ES-I3 (cell line): Measurements from ENCODE around the gene LRRC37A.
"Not testable (repeated sequence)": the region's sequence is repeated elsewhere in the genome, so short reads cannot be mapped to it uniquely, and the experiment has no call there.

ENCODE experiments used
- H3K36me3 ChIP-seq: 2 replicates; pipeline ENCODE4 v1.6.1; 2013; ENCODE audit warnings: mild to moderate bottlenecking, low read length, control low read depth, moderate library complexity; ENCODE audit not compliant: insufficient read depth
- H3K4me1 ChIP-seq: 2 replicates; pipeline ENCODE4 v1.6.1; 2013; ENCODE audit warnings: mild to moderate bottlenecking, control low read depth, low read length; ENCODE audit not compliant: insufficient read depth
- H3K9ac ChIP-seq: 2 replicates; pipeline ENCODE4 v1.6.1; 2013; ENCODE audit warnings: low read depth, mild to moderate bottlenecking, low read length, moderate library complexity
- H3K9me3 ChIP-seq: 2 replicates; pipeline ENCODE4 v1.6.1; 2013; ENCODE audit warnings: mild to moderate bottlenecking, low read length, moderate library complexity; ENCODE audit not compliant: control insufficient read depth, insufficient read depth

The LRRC37A gene

DNA sequence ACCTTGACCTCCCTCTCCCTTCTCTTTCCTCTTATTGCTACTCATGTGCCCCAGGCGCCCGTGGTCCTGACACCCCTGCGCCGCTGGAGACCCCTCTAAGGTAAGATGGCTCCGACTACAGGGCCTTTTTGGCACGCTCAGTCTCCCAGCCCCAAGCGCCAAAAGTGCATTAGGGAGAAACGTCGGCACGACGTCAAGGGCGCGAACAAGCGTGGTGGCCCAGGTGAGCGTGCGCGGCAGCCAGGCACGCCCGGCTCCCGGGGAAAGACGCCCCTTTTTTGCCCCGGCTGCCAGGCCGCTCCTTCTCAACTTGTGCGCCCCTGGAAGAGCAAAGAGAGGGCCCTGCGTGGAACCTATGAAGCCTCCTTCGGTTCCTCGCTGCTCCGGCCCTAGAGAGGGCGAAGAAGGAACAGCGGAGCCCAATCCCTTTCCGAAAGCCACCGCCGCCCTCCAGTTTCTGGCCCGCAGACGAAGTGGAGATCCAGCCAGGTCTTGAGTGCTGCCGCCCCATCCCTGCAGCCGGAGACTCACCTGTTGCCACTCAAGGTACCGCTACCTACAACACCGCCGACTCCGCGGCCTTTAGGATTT lies 66.3 kb downstream of the LRRC37A start:
- not testable (repeated sequence) for H3K9ac ChIP-seq, H3K36me3 ChIP-seq, H3K9me3 ChIP-seq, H3K4me1 ChIP-seq

DNA sequence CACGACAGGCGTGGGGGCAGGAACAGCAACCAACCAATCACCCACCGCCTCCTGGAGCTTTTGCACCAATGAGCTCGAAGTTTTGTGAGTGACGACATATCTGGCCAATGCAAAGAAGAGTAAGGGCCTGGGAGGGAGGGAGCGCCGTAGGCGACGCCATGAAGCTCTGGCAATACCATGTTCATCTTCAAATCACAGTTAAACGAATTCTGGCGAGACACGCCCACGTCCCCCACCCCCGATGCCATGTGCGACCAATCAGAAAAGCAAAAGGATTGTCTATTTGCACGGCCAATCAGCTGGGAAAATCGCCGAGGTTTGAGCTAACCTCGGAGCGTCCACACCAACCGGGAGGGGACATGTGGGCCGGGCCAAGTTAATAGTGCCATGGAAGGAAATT lies 66.8 kb downstream of the LRRC37A start, which contains the start of gene ARL17B:
Gene ARL17B (minus strand): TSS at position 12 of the 400 bp plus-strand sequence. CDS start 3,369 bp downstream, outside the sequence.
- H3K4me1 ChIP-seq, H3K9ac ChIP-seq, H3K9me3 ChIP-seq, H3K36me3 ChIP-seq: not testable (repeated sequence)

DNA sequence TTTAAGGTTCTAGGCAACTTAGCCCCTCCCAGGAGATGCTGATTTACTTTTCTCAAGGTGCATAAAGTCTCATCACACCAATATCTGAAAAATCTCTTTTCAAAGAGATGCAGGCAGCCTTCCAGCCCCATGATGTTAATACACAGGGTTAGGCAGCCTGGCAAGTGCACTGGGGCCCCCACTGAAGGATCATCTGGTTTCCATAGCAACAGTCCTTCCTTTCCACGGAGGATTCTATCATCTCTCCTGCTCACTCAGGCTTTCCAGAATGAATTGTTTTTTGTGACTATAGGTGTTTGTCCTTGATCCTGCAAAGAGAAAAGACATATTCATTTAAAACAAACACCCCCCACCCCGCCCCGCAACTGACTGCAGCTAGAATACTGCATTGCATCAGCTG lies 72.6 kb downstream of the LRRC37A start:
- H3K9ac ChIP-seq, H3K4me1 ChIP-seq, H3K9me3 ChIP-seq, H3K36me3 ChIP-seq: not testable (repeated sequence)

DNA sequence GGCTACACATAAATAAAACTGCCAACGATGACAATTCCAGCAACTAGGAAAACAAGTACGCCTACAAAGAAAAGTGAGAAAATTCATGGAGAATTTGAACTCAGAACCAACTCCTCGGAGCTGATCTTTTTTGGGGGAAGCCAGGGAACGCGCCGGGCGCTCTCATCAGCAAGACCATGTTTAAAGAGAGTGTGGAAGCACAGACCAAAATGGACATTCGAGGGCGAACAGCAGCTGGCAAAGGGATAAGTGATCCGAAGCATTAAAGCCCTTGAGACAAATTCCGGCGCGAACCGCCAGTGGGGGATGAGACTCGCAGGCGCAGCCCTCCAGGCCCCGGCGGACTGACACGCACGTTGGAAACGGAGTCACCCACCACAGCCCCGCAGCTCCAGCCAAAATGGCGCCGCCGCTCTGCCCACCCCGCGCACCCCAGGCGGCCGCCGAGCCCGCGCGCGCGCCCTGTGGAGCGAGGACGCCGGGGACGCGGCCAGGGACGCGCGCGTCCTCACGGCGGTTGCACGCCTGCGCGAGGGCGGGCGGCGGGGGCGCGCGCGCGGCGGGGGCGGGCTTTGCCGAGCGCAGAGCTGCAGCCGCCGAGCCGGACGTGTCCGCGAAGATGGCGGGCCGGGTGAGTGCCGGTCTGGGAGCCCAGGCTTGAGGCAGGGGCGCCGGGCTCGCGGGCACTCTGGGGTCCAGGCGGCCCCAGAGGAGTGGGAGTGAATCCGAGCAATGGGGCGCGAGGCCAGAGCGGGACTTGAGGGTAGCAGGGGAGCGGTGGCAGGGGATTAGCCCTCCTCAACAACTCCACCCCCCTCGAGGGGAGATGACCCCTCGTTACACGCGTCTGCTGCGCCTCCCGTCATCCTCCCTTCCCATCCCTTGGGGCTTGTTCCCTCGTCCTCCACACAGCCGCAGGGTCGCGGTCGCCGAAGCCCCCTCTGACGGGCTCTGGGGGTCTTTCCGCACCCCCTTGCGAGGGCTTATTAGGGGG lies 77.6 kb downstream of the LRRC37A start:
- H3K9ac ChIP-seq, H3K4me1 ChIP-seq, H3K36me3 ChIP-seq, H3K9me3 ChIP-seq: not testable (repeated sequence)

GRCh38 chr17:46373418-46373817 lies 78.5 kb downstream of the LRRC37A start:
- H3K9me3 ChIP-seq, H3K4me1 ChIP-seq, H3K9ac ChIP-seq, H3K36me3 ChIP-seq: not testable (repeated sequence)

DNA sequence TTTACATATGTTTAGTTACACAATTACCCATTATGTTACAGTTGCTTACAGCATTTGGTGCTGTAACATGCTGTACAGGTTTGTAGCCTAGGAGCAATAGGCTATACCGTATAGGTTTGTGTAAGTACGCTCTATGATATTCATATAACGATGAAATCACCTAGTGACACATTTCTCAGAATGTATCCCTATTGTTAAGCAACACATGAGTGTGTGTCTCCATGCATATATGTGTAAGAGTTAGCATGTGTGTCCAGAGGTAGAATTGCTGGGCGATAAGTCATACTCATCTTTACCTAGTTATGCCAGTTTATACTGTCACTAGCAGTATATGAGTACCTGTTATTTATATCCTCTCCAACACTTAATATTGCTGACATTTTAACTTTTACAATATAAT lies 88.2 kb downstream of the LRRC37A start:
- H3K36me3 ChIP-seq, H3K9ac ChIP-seq, H3K4me1 ChIP-seq, H3K9me3 ChIP-seq: not testable (repeated sequence)

GRCh38 chr17:46385491-46385890 lies 90.6 kb downstream of the LRRC37A start:
- H3K9me3 ChIP-seq, H3K9ac ChIP-seq, H3K36me3 ChIP-seq, H3K4me1 ChIP-seq: not testable (repeated sequence)
